HG02970 (cell line): ENCODE data around the gene IFI27L2.

Source experiments
- ATAC-seq: cut with Tn5 transposase; IDR thresholded peaks from one replicate; pipeline ENCODE4 v1.9.1; 2021; ENCODE audit warnings: mild to moderate bottlenecking, moderate library complexity, moderate number of reproducible peaks; ENCODE audit not compliant: unreplicated experiment, low FRiP score

Gene IFI27L2

GRCh38 chr14:94153750-94154342 is 24.4 kb upstream of the IFI27L2 start:
- ATAC-seq: no peak

GRCh38 chr14:94152676-94153075 is 23.3 kb upstream of the IFI27L2 start:
- no peak for ATAC-seq

DNA sequence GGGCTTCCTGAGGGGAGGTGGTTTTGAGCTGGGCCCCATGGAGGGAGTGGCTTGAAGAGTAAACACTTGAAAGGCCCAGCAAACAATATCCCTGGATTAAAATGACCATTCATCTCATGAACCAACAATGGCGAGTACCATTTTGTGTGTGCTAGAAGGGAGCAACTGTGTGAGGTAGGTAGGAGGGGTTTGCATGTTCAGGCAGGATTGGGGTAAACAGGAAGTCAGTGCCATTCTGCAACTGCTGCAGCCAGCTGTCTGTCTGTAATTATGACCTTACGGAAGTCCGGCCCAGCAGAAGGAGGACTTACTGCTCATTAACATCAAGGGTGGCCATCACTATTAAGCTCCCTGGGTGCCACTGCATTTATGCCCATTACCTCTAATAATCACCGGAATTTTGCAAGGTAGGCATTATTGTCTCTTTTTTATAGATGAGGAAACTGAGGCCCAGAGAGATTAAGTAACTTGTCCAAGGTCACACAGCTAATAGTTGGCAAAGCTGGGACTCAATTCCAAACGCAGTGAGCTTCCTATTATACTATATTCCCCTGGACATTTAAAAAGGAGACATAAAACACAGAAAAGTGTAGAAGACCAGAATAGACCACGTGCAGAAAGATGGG is 16.6 kb upstream of the IFI27L2 start:
- no peak for ATAC-seq

GRCh38 chr14:94144765-94145164 is 15.4 kb upstream of the IFI27L2 start:
- no peak for ATAC-seq

GRCh38 chr14:94143711-94144110 is 14.3 kb upstream of the IFI27L2 start:
- ATAC-seq: no peak

DNA sequence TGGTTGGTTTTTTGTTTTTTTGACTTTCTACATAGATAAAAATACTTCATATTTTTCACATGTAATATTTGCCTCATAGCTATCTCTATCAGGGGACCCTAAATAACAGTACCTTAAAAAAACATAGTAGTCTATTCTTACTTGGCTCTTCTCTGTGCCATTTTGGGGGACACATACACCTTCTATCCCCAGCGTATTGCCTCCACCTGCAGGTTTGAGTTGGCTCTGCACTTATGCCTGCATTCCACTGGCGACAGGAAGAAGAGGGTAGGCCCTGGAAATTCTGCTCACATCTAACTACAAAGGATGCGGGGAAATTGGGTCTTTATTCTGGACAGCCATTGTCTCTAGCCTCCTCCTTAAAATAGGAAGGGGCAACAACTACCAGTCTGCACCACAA is 13.8 kb upstream of the IFI27L2 start:
- no peak for ATAC-seq

DNA sequence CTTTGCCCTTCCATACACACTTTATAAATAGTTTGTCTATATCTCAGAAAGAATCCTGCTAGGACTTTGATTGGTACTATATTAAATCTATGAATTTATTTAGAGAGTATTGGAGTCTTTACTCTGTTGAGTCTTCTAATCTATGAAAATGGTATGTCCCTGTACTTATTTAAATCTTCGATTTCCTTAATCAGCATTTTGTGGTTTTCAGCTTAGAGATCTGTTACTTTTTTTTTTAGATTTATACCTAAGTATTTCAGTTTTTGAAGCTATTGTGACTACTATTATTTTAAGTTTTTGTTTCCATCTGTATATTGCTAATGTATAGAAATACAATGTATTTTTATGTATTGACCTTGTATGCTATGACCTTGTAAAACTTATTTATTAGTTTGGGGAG is 13.4 kb upstream of the IFI27L2 start:
- no peak for ATAC-seq

DNA sequence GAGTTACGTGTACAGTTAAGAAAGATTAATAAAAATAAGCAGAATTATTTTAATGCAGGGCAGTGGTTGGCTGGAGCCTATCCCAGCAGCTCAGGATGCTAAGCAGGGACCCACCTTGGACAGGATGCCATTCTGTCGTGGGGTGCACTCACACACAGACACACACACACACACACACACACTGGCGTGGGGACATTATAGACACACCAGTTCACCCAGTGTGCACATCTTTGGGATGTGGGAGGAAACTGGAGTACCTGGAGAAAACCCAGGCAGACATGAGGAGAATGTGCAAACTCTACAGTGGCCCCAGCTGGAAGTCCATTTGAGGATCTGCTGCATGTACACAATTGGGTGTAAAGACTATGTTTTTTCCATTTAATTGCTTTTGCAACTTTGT is 12.8 kb upstream of the IFI27L2 start:
- no peak for ATAC-seq

- no peak for ATAC-seq
Measured at GRCh38 chr14:94139421-94139820, 10.0 kb upstream of the IFI27L2 start.

DNA sequence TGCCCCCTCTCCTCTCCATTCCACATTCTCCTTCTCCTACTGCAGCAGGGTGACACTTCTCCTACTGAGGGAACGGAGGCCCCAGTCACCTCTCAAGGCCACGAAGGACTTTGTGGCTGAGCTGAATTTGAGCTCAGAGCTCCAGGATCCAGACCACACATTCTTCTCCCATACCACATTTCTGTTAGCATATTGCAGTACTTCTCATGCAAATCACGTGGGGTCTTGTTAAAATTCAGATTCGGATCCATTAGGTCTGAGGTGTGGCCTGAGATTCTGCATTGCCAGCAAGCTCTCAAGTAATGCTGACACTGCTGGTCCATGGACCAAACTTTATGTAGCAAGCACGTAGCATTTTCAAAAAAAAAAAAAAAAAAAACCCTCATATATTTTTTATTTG is 9.6 kb upstream of the IFI27L2 start:
- no peak for ATAC-seq

DNA sequence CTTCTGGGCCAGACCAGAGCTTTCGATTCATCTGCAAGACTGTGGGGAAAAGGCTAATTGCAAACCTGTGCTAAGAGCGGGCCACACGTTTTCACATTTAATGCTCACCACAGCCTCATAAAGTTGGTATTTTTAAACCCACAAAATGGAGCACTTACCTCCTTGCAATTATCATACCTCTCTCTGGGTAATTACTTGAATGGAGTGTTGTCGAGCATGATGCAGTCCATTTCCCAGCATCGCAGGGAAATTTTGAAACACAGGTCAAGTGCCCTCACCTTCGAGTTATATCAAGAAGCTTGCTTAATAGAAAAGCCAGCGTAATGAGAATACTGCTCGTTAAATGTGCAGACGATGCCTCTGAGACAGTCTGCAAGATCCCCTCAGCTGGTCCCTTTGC is 8.8 kb upstream of the IFI27L2 start:
- ATAC-seq: no peak

- no peak for ATAC-seq
Measured at GRCh38 chr14:94136575-94137331, 7.3 kb upstream of the IFI27L2 start.

- no peak for ATAC-seq
Measured at GRCh38 chr14:94135476-94135875, 6.1 kb upstream of the IFI27L2 start.

- ATAC-seq: no peak
Measured at GRCh38 chr14:94132285-94132887, 3.0 kb upstream of the IFI27L2 start.

DNA sequence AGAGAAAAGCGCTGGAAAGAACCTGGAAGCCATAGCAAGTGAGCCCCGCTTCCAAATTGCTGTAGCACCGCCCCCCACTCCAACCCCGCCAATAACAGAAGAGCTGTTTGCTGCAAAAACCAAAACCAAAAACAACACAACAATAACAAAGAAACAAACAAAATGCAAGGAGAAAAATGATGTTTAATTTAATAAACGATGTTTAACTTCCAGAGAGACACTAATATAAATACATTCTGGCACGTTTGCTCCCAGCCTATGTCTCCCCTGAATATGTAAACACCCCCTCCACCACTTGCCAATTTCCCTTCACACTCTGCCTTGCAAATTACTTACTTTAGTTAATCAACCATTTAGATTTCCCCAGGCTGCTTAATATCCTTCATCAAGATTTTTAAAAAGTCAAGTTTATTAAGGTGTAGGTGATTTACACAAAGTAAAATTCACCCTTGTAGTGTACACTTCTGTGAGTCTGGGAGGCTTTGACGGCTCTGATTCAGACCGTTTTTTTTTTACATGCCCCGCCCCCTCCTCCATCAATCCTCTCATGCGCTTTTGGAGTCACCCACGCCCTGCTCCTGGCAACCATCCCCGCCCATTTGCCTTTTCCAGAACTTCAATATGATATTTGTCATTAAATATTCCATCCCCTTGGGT is 482 bp upstream of the IFI27L2 start:
- ATAC-seq: no peak

DNA sequence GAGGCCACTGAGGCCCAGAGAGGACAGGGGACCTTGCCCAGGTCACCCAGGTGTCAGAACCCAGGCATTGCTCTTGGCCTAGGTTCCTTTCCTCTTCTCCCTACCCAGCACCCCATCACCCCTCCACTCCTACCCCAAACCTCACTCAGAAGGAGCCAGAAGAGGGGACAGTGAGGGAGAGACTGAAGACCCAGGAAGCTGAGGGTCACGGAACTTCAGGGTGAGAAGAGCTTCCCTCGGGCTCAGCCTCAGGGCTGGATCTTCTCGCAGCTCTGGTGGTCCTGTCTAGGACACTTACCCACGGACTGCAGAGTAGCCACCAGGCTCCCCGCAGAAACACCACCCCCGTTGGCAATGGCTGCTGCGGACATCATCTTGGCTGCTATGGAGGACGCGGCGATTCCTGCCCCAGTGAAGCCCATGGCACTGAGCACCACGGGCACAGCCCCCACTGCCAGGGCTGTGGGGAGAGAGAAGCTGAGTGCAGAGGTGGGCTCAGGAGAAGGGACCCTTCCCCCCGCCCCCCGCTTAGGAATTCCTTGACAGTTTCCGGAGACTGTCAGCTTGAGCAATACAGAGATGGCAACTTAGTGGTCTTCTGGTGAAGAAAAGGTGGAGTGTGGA is 1.1 kb downstream of the IFI27L2 start:
- no peak for ATAC-seq

DNA sequence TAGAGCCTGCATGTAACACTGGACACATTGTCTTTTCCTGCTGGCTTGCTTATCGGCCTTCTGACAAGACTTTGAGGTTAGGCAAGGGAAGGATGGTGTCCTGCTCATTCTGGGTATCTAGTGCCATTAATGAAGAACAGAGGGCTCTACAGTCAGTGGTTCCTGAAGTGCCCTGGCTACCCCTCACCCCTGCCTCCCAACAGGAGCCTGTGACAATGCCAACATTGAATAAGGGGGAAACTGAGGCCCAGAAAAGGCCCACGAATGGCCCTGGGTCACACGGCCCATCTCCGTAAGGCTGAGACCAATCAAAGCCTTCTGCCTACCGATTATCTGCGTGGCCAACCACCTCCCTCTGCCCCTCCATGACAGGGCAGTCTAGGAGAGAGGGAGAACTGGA is 2.1 kb downstream of the IFI27L2 start:
- ATAC-seq: no peak

DNA sequence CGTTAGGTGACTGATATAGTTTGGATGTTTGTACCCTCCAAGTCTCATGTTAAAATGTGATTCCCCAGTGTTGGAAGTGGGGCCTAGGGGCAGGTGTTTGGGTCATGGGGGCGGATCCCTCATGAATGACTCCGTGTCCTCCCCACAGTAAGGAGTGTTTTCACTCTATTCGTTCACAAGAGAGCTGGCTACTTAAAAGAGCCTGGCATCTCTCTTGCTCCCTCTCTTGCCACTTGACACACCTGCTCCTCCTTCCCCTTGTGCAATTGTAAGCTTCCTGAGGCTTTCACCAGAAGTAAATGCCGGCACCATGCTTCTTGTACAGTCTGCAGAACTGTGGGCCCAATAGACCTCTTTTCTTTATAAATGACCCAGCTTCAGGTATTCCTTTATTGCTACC is 2.6 kb downstream of the IFI27L2 start:
- no peak for ATAC-seq

DNA sequence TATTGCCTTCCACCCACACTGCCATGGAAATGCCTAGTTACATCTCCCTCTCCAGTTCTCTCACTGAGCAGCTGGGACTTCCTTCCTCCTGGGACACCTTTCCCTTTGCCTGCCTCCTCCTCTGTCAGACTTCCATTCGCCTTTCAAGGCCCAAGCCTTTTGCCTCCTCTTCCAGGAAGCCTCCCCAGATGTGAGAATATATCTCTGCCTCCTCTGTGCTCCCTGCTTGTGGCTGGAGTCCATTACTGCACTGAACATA is 3.1 kb downstream of the IFI27L2 start:
- ATAC-seq: no peak

DNA sequence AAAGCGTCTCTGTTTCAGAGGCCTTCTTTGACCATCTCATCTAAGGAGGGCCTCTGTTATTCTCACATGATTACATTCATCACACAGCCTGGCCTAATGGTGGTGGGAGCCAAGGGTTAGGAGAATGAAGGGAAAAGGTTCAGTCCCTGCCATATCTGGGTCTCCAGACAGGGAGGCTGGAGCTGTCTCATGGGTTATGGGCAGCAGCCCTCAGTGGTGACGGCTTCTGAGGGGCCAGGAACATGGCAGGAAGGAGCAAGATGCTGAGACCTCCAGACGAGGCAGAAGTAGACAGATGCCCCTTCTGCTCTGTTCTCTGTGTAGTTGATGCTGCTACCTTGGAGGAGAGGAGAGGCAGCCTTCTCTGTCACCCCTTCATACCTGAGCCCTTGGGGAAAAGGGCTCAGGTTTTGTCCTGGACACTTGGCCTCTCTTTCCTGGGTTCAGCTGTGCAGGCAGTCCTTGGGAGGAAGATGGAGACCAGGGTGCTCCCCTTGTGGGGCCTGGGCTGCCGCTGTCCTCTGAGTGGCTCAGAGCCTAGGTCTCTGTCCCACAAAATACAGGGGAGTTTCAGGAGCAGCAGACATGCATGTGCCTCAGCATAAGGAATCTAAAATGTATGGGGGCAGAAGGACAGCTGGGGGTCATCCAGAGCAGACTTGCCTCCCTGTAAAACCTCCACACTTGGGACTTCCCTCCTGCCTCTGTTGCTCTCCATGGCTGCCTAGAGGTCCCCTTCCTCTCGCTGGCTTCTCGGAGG is 3.6 kb downstream of the IFI27L2 start:
- ATAC-seq: no peak
